ENCODE measurements around the gene FBXL17.
"Not testable (repeated sequence)": the region's sequence is repeated elsewhere in the genome, so short reads cannot be mapped to it uniquely, and the experiment has no call there.

Gene FBXL17

DNA sequence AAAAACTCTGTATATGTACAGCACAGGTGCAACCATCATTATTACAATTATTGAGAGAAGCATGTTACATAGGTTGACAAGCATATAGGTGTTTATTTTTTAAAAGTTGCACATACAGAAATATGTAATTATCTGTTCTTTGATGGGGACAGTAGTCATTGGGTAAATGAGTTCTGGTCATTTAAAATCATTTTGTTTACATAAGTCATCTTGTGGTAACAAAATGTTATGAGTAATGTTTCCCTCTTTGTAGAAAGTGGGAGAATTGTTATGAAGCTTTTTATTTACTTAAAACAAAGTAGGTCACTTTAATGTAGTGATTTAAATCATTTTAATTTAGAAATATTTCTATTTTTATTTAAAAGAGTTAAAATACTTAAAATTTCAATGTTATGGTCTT lies 33.8 kb upstream of the FBXL17 start:
- TF ChIP-seq, protein P1, sequence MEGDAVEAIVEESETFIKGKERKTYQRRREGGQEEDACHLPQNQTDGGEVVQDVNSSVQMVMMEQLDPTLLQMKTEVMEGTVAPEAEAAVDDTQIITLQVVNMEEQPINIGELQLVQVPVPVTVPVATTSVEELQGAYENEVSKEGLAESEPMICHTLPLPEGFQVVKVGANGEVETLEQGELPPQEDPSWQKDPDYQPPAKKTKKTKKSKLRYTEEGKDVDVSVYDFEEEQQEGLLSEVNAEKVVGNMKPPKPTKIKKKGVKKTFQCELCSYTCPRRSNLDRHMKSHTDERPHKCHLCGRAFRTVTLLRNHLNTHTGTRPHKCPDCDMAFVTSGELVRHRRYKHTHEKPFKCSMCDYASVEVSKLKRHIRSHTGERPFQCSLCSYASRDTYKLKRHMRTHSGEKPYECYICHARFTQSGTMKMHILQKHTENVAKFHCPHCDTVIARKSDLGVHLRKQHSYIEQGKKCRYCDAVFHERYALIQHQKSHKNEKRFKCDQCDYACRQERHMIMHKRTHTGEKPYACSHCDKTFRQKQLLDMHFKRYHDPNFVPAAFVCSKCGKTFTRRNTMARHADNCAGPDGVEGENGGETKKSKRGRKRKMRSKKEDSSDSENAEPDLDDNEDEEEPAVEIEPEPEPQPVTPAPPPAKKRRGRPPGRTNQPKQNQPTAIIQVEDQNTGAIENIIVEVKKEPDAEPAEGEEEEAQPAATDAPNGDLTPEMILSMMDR (IDR thresholded peaks at IDR 0.05; ENCODE audit: low read depth, low read length), result no peak
- H3K4me3 ChIP-seq (ENCODE audit: low read depth, low read length), result no peak overlapping the region

GRCh38 chr5:108409786-108410185 lies 27.9 kb upstream of the FBXL17 start:
- TF ChIP-seq, protein P1 (IDR thresholded peaks at IDR 0.05; ENCODE audit: low read depth, low read length), result no peak
- H3K4me3 ChIP-seq (ENCODE audit: low read depth, low read length), result no peak overlapping the region

- H3K4me3 ChIP-seq (ENCODE audit: low read depth, low read length), result not testable (repeated sequence)
These were observed 23.3 kb upstream of the FBXL17 start for GRCh38 chr5:108405201-108405600.

DNA sequence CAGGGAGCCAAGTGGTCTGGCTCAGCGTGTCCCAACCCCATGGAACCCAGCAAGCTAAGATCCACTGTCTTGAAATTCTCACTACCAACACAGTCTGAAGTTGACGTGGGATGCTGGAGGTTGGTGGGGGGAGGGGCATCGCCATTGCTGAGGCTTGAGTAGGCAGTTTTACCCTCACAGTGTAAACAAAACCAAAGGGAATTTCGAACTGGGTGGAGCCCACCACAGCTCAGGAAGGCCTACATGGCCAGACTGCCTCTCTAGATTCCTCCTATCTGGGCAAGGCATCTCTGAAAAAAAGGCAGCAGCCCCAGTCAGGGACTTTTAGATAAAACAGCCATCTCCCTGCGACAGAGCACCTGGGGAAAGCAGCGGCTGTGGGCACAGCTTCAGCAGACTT lies 17.1 kb upstream of the FBXL17 start:
- TF ChIP-seq, protein P1 (IDR thresholded peaks at IDR 0.05; ENCODE audit: low read depth, low read length), result no peak
- no peak overlapping the region for H3K4me3 ChIP-seq (ENCODE audit: low read depth, low read length)

- not testable (repeated sequence) for H3K4me3 ChIP-seq (ENCODE audit: low read depth, low read length)
These were observed 14.9 kb upstream of the FBXL17 start for GRCh38 chr5:108396837-108397236.

DNA sequence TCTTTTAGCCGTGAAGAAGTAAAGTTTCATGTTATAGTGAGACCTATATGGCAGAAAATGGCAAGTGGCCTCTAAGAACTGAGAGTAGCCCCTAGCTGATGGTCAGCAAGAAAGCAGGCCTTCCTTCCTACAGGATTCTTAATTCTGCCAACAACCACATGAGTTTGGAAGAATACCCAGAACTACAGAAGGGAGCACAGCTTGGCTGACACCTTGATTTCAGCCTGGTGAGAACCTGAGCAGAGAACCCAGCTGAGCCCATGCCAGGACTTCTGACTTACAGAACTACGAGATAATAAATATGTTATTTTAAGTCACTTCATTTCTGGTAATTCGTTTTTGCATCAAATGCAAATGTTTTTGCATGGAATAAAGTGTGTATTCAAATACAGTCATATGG lies 5.9 kb upstream of the FBXL17 start:
- H3K4me3 ChIP-seq (ENCODE audit: low read depth, low read length), result no peak overlapping the region
- TF ChIP-seq, protein P1 (IDR thresholded peaks at IDR 0.05; ENCODE audit: low read depth, low read length), result no peak

- no peak overlapping the region for H3K4me3 ChIP-seq (ENCODE audit: low read depth, low read length)
- TF ChIP-seq, protein P1 (IDR thresholded peaks at IDR 0.05; ENCODE audit: low read depth, low read length), result no peak
These were observed 4.6 kb upstream of the FBXL17 start for GRCh38 chr5:108386345-108387061.

DNA sequence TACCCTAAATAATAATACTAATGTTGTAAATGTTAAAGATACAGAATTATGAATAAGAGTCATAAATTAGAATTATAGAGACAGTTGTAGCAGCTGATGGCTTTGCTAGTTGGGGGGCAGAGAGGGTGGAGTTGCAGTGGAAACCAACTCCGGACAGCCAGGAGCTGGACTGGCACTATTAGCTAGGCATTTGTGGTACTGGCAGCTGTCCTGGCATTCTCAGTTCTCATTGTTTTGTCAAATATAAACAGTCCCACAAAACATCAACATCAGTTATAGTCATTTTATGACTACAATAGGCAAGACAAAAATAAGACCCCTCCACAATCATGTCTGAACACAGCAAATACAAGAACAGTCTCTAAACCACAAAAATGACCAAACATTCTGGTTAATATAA lies 2.8 kb upstream of the FBXL17 start:
- no peak overlapping the region for H3K4me3 ChIP-seq (ENCODE audit: low read depth, low read length)
- TF ChIP-seq, protein P1 (IDR thresholded peaks at IDR 0.05; ENCODE audit: low read depth, low read length), result no peak

Measured in WI38 (cell line).